ENCODE data around the gene RUNDC3A.
A peak's percentile ranks its signal among the peaks of the same experiment; 100 is the strongest.
"Not testable (repeated sequence)": the region's sequence is repeated elsewhere in the genome, so short reads cannot be mapped to it uniquely, and the experiment has no call there.

RUNDC3A gene

DNA sequence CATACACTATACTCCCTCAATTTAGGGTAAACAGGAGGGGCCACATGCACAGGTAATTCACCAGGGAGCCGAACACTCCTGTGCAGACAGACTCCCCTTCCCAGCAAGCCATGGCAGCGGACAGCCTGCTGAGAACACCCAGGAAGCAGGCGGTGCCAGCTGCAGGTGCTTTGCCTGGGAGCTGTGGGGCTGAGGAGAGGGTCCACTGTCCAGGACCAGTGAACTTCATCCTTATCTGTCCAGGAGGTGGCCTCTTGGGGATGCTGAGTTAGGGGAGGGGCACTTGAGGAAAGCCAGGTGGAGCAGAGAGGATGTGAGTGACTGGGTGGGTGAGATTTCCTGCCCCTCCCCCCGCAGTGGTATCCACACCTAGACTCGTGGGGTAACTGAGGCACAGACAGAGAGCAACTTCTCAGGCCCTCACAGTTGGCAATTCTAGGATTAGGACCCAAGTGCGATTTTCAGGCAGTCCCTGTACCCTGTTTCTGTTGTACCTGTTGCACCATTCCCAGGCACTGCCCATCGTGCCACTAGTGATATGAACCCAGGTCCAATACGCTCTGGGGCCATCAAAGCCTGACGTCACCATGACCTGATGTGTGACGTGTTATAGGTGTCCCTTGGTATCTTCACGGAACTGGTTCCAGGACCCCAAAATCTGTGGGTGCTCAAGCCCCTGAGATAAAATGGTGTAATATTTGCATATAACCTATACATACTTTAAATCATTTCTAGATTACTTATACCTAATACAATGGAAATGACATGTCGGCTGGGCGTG lies 37.9 kb downstream of the RUNDC3A start:
- peaks cover 50% of the 10 kb centered on the region for H3K4me1 ChIP-seq (ENCODE audit: low read length)
- TF ChIP-seq EZH2phosphoT487 (IDR thresholded peaks at IDR 0.05; ENCODE audit: low read depth) = no peak
- TF ChIP-seq, protein P1, sequence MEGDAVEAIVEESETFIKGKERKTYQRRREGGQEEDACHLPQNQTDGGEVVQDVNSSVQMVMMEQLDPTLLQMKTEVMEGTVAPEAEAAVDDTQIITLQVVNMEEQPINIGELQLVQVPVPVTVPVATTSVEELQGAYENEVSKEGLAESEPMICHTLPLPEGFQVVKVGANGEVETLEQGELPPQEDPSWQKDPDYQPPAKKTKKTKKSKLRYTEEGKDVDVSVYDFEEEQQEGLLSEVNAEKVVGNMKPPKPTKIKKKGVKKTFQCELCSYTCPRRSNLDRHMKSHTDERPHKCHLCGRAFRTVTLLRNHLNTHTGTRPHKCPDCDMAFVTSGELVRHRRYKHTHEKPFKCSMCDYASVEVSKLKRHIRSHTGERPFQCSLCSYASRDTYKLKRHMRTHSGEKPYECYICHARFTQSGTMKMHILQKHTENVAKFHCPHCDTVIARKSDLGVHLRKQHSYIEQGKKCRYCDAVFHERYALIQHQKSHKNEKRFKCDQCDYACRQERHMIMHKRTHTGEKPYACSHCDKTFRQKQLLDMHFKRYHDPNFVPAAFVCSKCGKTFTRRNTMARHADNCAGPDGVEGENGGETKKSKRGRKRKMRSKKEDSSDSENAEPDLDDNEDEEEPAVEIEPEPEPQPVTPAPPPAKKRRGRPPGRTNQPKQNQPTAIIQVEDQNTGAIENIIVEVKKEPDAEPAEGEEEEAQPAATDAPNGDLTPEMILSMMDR (IDR thresholded peaks at IDR 0.05; ENCODE audit: low read depth, low read length) = no peak
- no peaks in the 10 kb centered on the region for H3K9me3 ChIP-seq (ENCODE audit: insufficient read depth, low read length)
- no peak overlapping the region for H2AFZ ChIP-seq (ENCODE audit: low read depth, low read length)
- peak overlapping the region; percentile 94 for H3K4me3 ChIP-seq (ENCODE audit: low read length)
- H3K9ac ChIP-seq (ENCODE audit: low read length) = peak overlapping the region; percentile 98
- peaks cover 26% of the 10 kb centered on the region for H3K36me3 ChIP-seq (replicated peaks; ENCODE audit: low read depth, low read length)
- peaks cover 35% of the 10 kb centered on the region for H3K79me2 ChIP-seq (ENCODE audit: low read length)
- H4K20me1 ChIP-seq (ENCODE audit: insufficient read depth, low read length) = no peaks in the 10 kb centered on the region
- H3K27me3 ChIP-seq (ENCODE audit: low read depth, low read length) = no peaks in the 10 kb centered on the region
- peak overlapping the region; percentile 99 for H3K4me2 ChIP-seq (ENCODE audit: low read length)
- H3K27ac ChIP-seq (ENCODE audit: low read length) = peak overlapping the region; percentile 96

DNA sequence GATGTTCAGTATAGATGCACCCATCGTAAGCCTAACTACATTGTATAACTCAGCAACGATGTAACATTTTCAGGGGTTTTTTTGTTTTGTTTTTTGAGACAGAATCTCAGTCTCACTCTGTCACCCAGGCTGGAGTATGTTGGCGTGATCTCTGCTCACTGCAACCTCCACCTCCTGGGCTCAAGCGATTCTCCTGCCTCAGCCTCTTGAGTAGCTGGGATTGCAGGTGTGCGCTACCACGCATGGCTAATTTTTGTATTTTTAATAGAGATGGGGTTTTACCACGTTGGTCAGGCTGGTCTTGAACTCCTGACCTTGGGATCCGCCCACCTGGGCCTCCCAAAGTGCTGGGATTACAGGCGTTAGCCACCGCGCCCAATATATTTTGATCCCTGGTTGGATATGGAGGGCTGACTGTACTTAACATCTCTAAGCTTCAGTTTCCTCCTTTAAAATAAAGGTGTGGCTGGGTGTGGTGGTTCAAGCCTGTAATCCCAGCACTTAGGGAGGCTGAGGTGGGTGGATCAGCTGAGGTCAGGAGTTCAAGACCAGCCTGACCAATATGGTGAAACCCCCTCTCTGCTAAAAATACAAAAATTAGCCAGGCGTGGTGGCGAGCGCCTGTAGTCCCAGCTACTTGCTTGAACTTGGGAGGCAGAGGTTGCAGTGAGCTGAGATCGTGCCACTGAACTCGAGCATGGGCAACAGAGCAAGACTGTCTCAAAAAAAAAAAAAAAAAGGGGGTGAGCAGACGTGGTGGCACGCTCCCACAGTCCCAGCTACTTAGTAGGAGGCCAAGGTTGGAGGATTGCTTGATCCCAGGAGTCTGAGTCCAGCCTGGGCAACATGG lies 39.0 kb downstream of the RUNDC3A start:
- not testable (repeated sequence) for H2AFZ ChIP-seq (ENCODE audit: low read depth, low read length); H3K27me3 ChIP-seq (ENCODE audit: low read depth, low read length); H4K20me1 ChIP-seq (ENCODE audit: insufficient read depth, low read length); H3K9me3 ChIP-seq (ENCODE audit: insufficient read depth, low read length)
- Histone ChIP-seq H3K27ac (ENCODE audit: low read length) (peak overlapping the region; percentile 96), H3K9ac (ENCODE audit: low read length) (peak overlapping the region; percentile 98), H3K4me1 (ENCODE audit: low read length) (peaks cover 50% of the 10 kb centered on the region), H3K4me2 (ENCODE audit: low read length) (peak overlapping the region; percentile 99), H3K79me2 (ENCODE audit: low read length) (peaks cover 35% of the 10 kb centered on the region), H3K4me3 (ENCODE audit: low read length) (peak overlapping the region; percentile 94), H3K36me3 (replicated peaks; ENCODE audit: low read depth, low read length) (peaks cover 38% of the 10 kb centered on the region)

DNA sequence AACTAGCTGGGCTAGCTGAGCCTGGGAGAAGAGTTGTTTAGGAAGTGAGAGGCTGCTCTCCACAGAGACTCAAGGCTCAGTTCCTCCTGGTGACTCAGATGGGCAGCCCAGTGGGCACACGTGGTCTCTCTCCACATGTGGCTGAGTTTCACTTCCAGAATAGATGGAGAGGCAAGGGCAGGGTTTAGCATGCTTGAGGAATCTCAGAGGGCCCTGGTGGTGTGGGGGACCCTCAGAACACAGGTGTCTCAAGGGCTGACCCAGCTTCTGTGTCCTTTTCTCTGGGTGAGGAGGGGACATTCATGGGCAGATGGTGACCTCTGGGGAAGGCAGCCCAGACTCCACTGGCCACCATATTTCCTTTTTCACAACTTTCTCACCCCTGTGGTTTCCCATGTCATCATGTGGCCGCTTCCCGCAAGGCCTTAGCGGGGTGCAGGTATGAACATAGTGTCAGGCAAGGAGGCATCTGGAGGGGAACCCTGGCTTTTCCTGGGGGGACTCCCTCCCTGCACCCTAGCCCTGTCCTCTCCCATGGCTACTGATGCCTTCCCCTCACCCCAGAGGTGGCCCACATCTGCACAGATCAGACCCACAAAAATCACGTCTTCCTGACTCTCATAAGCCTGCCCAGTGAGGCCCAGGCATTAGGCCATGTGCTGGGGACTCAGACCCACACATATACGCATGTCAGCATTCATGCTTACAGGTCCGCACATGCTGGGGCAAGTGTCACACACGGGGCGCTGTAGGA lies 40.0 kb downstream of the RUNDC3A start:
- Histone ChIP-seq H3K36me3 (replicated peaks; ENCODE audit: low read depth, low read length) (peaks cover 47% of the 10 kb centered on the region), H3K27ac (ENCODE audit: low read length) (peak overlapping the region; percentile 96), H3K79me2 (ENCODE audit: low read length) (peaks cover 35% of the 10 kb centered on the region), H3K9me3 (ENCODE audit: insufficient read depth, low read length) (no peaks in the 10 kb centered on the region), H3K4me2 (ENCODE audit: low read length) (peak overlapping the region; percentile 99), H3K4me3 (ENCODE audit: low read length) (peak overlapping the region; percentile 52), H2AFZ (ENCODE audit: low read depth, low read length) (no peak overlapping the region), H3K9ac (ENCODE audit: low read length) (peak overlapping the region; percentile 68), H3K4me1 (ENCODE audit: low read length) (peaks cover 50% of the 10 kb centered on the region), H4K20me1 (ENCODE audit: insufficient read depth, low read length) (peaks cover 8% of the 10 kb centered on the region; the same call in 1 of the 2 replicates), H3K27me3 (ENCODE audit: low read depth, low read length) (no peaks in the 10 kb centered on the region)
- TF ChIP-seq, protein P1 (IDR thresholded peaks at IDR 0.05; ENCODE audit: low read depth, low read length) = no peak
- TF ChIP-seq EZH2phosphoT487 (IDR thresholded peaks at IDR 0.05; ENCODE audit: low read depth) = no peak

DNA sequence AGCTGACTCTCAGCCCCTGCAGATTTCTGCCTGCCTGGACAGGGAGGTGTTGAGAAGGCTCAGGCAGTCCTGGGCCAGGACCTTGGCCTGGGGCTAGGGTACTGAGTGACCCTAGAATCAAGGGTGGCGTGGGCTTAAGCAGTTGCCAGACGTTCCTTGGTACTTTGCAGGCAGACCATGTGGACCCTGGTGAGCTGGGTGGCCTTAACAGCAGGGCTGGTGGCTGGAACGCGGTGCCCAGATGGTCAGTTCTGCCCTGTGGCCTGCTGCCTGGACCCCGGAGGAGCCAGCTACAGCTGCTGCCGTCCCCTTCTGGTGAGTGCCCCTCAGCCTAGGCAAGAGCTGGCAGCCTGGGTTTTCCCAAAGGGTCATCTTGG lies 40.6 kb downstream of the RUNDC3A start:
- no peak for TF ChIP-seq EZH2phosphoT487 (IDR thresholded peaks at IDR 0.05; ENCODE audit: low read depth)
- TF ChIP-seq, protein P1 (IDR thresholded peaks at IDR 0.05; ENCODE audit: low read depth, low read length) = no peak
- Histone ChIP-seq H3K36me3 (replicated peaks; ENCODE audit: low read depth, low read length) (peaks cover 47% of the 10 kb centered on the region), H3K9me3 (ENCODE audit: insufficient read depth, low read length) (no peaks in the 10 kb centered on the region), H3K4me3 (ENCODE audit: low read length) (peak overlapping the region; percentile 52), H3K27me3 (ENCODE audit: low read depth, low read length) (no peaks in the 10 kb centered on the region), H3K27ac (ENCODE audit: low read length) (peak overlapping the region; percentile 96), H3K9ac (ENCODE audit: low read length) (peak overlapping the region; percentile 68), H3K4me1 (ENCODE audit: low read length) (peaks cover 50% of the 10 kb centered on the region), H2AFZ (ENCODE audit: low read depth, low read length) (no peak overlapping the region), H3K79me2 (ENCODE audit: low read length) (peaks cover 35% of the 10 kb centered on the region), H3K4me2 (ENCODE audit: low read length) (peak overlapping the region; percentile 77), H4K20me1 (ENCODE audit: insufficient read depth, low read length) (peaks cover 8% of the 10 kb centered on the region; the same call in 1 of the 2 replicates)

Data from OCI-LY3 (cell line).